ENCODE measurements around the gene P4HA1.
"Not testable (repeated sequence)": the region's sequence is repeated elsewhere in the genome, so short reads cannot be mapped to it uniquely, and the experiment has no call there.

GRCh38 chr10:72989771-72990170 lies 106.9 kb downstream of the P4HA1 start:
- not testable (repeated sequence) for TF ChIP-seq CTCF (IDR thresholded peaks at IDR 0.05 in 8 of 11, conservative IDR thresholded peaks at IDR 0.05 in 3 of 11); POLR2AphosphoS5 (IDR thresholded peaks at IDR 0.05); POLR2A (IDR thresholded peaks at IDR 0.05)

All from spleen (tissue), 7 donors.